ENCODE results near the gene MAPKAP1.

GRCh38 chr9:125613141-125613540 is 93.9 kb downstream of the MAPKAP1 start:
- no peak for TF ChIP-seq YY1 (IDR thresholded peaks at IDR 0.05; ENCODE audit: insufficient read depth, insufficient read length)
- TF ChIP-seq SUZ12 (IDR thresholded peaks at IDR 0.05; ENCODE audit: extremely low read depth, insufficient read depth, insufficient read length): no peak
